HG02678 (cell line): ENCODE results near the gene EREG.
"Not testable (repeated sequence)": the region's sequence is repeated elsewhere in the genome, so short reads cannot be mapped to it uniquely, and the experiment has no call there.

Experiments used
- ATAC-seq: cut with Tn5 transposase; IDR thresholded peaks from one replicate; pipeline ENCODE4 v1.9.1; 2021; ENCODE audit warnings: mild to moderate bottlenecking, moderate library complexity; ENCODE audit not compliant: unreplicated experiment

Gene EREG

GRCh38 chr4:74340421-74340820 is 24.5 kb upstream of the EREG start:
- ATAC-seq, result not testable (repeated sequence)

DNA sequence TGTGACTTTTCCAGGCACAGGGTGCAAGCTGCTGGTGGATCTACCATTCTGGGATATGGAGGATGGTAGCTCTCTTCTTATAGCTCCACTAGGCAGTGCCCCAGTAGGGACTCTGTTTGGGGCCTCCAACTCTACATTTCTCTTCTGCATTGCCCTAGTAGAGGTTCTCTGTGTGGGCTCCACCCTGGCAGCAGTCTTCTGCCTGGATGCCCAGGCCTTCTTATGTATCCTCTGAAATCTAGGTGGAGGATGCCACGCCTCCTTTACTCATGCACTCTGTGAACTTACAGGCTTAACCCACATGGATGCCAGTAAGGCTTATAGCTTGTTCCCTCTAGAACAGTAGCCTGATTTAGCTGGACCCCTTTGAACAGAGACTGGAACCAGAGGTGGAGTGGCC is 20.9 kb upstream of the EREG start:
- ATAC-seq, result no peak

- ATAC-seq, result no peak
Observed at GRCh38 chr4:74353858-74354257, 11.1 kb upstream of the EREG start.

DNA sequence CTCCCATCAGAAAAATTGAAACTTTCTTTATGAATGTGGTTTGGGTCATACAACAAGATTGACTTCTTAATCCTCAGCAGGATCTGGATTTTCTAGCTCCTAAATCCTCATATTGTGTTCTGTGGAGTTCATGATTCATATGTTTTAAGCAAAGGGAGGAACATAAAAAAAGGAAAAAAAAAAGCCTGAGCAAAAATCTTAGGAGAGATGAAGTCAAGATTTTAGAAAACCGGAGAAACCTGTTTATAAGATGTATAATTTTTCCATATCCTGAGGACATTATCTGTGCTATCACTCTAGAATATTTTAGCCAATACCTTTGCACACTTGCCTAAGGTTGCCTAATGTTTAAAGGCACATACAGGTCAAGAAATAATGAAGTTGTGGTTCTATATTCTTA is 7.0 kb upstream of the EREG start:
- no peak for ATAC-seq

- ATAC-seq, result no peak
Observed at GRCh38 chr4:74361671-74362070, 3.3 kb upstream of the EREG start.

DNA sequence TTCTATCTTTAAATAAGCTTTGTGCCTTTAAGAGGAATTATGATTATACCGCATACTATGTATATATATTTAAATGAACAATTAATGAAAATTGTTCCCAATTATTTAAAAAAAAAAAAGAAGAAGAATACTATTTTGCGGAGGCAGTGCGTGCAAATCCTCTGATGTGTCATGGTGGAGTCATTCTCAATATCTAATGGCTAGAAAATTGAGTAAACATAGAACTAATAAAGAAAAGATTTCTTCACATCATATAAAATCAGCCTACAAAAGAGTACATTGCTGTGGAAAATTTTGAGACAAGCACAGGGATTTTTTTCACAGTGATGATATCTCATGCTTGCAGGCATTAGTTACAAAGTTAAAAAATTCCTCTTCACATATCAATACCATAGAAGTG is 2.6 kb upstream of the EREG start:
- ATAC-seq, result no peak

- no peak for ATAC-seq
Observed at GRCh38 chr4:74364256-74364651, 691 bp upstream of the EREG start.

DNA sequence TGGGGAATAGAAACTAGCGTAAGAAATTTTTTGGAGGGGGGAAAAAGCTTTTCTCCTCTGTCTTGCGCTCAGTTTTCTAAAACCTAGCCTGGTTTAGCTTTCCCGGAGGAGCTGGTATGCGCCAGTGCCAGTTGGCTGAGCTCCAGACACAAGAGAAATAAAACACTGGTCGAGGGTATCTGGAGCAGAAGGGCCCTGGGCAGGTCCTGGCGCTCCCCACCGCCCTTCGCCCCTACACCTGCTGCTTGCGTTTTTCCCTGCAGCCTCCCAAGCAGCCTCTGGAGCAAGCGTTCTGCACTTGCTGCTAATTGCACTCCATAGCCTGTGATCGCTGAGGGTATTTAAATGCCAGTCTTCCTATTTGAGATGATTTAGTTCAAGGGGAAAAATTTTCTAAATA is 816 bp downstream of the EREG start:
- no peak for ATAC-seq

DNA sequence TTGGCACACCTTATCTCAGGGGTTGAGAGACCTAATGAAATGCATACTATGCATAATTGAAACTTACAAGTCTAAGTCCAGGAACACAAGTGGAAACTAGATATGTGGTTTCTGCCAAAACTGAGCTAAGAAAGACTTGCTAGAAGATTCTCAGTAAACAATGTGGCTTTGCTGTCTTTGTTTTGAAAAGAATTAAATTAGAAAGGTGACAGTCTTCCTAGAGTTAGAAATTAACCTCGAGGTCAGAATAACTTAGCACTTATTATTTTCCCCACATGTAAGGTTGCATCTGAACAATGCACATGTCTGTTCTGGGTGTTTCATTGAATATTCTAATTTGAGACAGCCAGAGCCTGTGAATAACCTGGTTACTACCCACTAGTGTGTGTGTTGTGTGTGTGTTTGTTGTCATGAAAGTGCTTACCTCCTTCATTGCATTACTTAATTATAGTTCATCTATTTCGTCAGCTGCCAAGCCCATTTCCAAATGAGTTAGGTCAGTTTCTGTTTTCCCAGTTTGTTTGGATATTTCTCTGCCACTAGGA is 1.5 kb downstream of the EREG start:
- peak; percentile 56 for ATAC-seq

- ATAC-seq, result no peak
Observed at GRCh38 chr4:74367656-74368290, 2.8 kb downstream of the EREG start.

- peak; percentile 28 for ATAC-seq
Observed at GRCh38 chr4:74368596-74368995, 3.7 kb downstream of the EREG start.

GRCh38 chr4:74369855-74370254 is 4.9 kb downstream of the EREG start:
- ATAC-seq, result no peak

DNA sequence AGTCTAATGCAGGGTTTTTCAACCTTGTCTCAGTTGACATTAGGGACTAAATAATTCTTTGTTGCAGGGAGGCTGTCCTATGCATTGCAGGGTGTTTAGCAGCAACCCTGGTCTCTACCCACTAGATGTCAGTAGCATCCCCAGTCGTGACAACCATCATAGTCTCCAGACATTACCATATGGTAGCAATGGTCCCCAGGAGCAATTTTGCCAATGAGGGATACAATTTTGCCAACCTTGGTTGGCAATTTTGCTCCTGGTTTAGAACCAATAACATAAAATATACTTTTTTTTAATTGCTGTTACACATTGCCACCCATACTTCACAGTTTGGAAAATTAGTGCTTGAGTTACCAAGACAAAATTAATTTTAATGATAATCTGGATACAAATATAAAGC is 6.0 kb downstream of the EREG start:
- peak; percentile 71 for ATAC-seq

- no peak for ATAC-seq
Observed at GRCh38 chr4:74374128-74374527, 9.2 kb downstream of the EREG start.

- no peak for ATAC-seq
Observed at GRCh38 chr4:74374561-74375327, 9.8 kb downstream of the EREG start.

DNA sequence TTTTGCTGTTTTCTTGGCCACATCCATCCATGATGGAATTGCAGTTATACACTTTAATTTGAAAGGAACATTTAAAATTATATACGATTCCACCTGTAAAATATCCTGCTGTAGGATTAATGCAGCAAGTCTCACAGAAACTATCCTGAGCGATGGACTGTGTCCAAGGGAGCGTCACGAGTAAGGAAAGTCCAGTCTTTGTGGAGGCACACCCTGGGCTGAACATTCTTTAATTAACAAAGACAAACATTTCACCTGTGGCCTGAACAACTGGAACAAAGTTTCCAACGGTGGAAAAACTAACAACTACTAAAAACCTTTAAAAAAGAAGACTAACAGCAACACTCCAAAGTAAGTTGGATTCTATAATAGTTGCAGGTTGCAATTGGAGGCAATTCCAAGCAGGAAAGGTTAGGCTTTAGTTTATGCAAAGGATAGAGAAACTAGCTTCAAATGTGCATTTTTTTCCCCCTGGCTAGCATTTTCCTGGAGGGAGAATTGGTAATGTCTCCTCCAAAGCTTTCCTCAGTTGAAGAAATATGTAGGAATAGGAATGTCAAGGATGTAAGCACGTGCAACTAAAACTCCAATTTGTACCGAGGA is 11.0 kb downstream of the EREG start:
- ATAC-seq, result no peak

DNA sequence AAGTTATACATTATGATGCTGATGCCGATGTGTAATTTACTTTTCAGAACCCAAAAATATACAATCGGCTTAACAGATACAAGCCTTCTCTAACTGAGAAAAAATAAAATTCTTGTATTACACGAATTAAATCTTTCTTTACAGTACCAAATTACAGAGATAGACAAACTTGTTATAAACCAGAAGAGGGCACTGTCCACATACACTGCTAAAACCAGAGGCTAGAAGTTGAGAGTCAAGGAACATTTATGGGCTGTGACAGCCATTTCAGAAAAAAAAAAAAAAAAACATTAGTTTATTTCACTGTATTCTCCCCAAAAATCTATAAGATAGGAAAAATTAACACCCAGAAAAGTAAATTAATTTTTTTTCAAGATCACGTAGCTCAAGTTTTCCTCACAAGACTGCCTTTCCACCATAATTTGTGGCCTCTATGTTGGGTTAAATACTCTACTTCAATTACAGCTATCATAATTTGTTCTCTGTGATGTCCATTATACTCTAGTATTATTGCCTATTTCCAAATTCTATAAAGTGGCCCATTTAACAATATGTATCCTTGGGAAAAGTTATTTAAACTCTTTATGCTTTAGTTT is 12.0 kb downstream of the EREG start:
- peak; percentile 65 for ATAC-seq

GRCh38 chr4:74377714-74378113 is 12.8 kb downstream of the EREG start:
- no peak for ATAC-seq

DNA sequence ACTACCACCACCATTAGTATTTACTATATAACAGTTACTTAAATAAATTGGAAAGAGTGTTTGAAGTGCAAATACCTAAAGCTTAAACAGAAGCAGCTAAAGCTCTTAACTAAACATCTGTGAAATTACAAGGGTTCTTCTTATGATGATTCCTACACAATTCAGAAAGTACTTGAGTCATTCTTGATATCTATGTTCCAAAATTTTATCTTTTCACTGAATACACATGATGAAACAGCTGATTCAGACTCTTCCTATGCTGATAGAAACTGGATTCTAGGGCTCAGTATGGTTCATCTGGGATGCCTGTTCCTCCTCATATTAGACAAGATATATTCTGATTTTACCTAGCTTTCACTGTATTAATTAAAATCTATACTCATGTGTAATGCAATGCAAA is 13.6 kb downstream of the EREG start:
- ATAC-seq, result no peak

DNA sequence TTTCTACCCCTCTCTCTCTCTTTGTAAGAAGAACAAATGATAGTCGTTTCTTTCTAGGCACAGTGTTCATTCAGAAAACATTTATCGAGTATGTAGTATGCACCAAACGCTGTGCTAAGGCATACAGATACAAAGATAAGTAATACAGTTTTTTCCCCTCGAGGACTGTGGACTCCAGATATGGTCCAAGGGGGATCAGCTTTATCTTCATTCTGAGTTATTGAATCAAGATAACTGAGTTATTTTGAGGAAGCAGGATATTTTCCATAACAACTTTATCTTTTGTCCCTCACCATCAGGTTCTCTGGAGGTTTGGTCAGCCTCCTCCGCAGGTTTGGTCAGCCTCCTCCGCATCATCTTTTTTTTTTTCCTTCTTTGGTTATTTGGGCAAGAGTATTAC is 15.0 kb downstream of the EREG start:
- no peak for ATAC-seq

DNA sequence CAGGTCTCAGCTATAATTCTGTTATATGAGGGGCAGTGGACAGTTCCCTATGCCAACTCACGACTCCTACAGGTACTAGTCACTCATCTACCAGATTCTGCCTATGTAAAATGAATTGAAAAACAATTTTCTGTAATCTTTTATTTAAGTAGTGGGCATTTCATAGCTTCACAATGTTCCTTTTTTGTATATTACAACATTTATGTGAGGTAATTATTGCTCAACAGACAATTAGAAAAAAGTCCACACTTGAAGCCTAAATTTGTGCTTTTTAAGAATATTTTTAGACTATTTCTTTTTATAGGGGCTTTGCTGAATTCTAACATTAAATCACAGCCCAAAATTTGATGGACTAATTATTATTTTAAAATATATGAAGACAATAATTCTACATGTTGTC is 20.4 kb downstream of the EREG start:
- ATAC-seq, result no peak

DNA sequence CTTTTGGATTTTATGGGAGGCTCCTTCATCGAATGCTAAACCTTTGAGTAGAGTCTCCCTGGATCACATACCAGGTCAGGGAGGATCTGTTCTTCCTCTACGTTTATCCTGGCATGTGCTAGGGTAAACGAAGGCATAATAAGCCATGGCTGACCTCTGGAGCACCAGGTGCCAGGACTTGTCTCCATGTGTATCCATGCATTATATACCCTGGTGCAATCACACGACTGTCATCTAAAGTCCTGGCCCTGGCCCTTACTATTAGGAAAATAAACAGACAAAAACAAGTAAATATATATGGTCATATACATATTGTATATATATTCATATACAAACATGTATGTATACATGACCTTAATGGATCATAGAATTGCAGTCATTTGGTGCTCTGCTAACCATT is 21.2 kb downstream of the EREG start:
- no peak for ATAC-seq
